Gastrocnemius medialis (tissue), 4 donors: ENCODE measurements around the gene C16orf96. TPM values are rescaled to one million over a fixed set of nuclear protein-coding genes. Genes with fewer than 3 reads are reported as not detected.

Experiments used
- ATAC-seq, 2 donors: fragments of 150-250 bp; one replicate each; pipeline ENCODE4 v1.9.1; 2016
- DNase-seq, 2 donors: peaks; one replicate each; pipeline ENCODE4 v3.0.0-alpha.2; 2019
- H3K27ac ChIP-seq, 4 donors: fragments of 200-600 bp; sonication (generic); 1 replicate in 1 of 4; 2 replicates in 3 of 4; pipeline ENCODE4 v1.5.1; 2016 to 2018; ENCODE audit warnings: mild to moderate bottlenecking in 2 of 4, moderate library complexity in 1 of 4
- H3K27me3 ChIP-seq, 3 donors: fragments of 200-600 bp; sonication (generic) in 2 of 3; 1 replicate in 1 of 3; 2 replicates in 2 of 3; pipeline versions ENCODE4 v1.5.1 to v1.6.0; 2016 to 2019; ENCODE audit warnings: mild to moderate bottlenecking in 1 of 3, moderate library complexity in 1 of 3
- H3K36me3 ChIP-seq, 2 donors: fragments of 200-600 bp; sonication (generic) in 1 of 2; one replicate each; pipeline ENCODE4 v1.5.1; 2017 to 2018
- H3K4me1 ChIP-seq, 2 donors: fragments of 200-600 bp; sonication (generic) in 1 of 2; one replicate each; pipeline ENCODE4 v1.5.1; 2016 to 2017; ENCODE audit warnings: mild to moderate bottlenecking in 2 of 2
- H3K4me3 ChIP-seq, 4 donors: fragments of 200-600 bp; sonication (generic) in 3 of 4; 1 replicate in 1 of 4; 2 replicates in 3 of 4; pipeline ENCODE4 v1.5.1; 2016 to 2019; ENCODE audit warnings: mild to moderate bottlenecking in 2 of 4
- H3K9me3 ChIP-seq, 3 donors: fragments of 200-600 bp; sonication (generic) in 2 of 3; 1 replicate in 1 of 3; 2 replicates in 2 of 3; pipeline ENCODE4 v1.5.1; 2016 to 2019
- CTCF ChIP-seq, 5 experiments: fragments of 450-650 bp in 3 of 5; fragments of 200-600 bp in 2 of 5; sonication (generic) in 2 of 5; IDR thresholded peaks in 4 of 5; conservative IDR thresholded peaks in 1 of 5; 1 replicate in 4 of 5; 2 replicates in 1 of 5; pipeline ENCODE4 v1.5.1; 2016 to 2019; ENCODE audit warnings: antibody characterized with exemption in 5 of 5, mild to moderate bottlenecking in 3 of 5, moderate library complexity in 3 of 5
- POLR2A ChIP-seq, 2 donors: fragments of 450-650 bp; IDR thresholded peaks; one replicate each; pipeline ENCODE4 v1.6.1; 2017; ENCODE audit warnings: antibody characterized with exemption in 2 of 2, mild to moderate bottlenecking in 2 of 2, moderate library complexity in 2 of 2
- in situ Hi-C, 4 donors: fragments of 200-750 bp; cut with MboI; loops; one replicate each; pipeline versions ENCODE4 v1.15.0 to v1.8.0; 2017; ENCODE audit warnings: low sequenced_read_pairs in 4 of 4
- intact Hi-C: fragments of 100-400 bp; cut with DNase I; formaldehyde crosslinking; loops from one replicate; pipeline ENCODE4 v1.15.1; 2023; ENCODE audit warnings: low total_unique reads
- total RNA-seq, 4 donors: library from RNA; depleted of rRNA; stranded (reverse); fragments of >200 nt; gene quantifications; one replicate each; pipeline versions ENCODE4 v1.1.0 to v1.2.3, GENCODE V29; 2016

C16orf96 gene
- total RNA-seq, 4 donors from 2014 or later: 0.15 to 0.59 TPM; not detected in 2

GRCh38 chr16:4515611-4516233 lies 40.4 kb upstream of the C16orf96 start:
- no peak for TF ChIP-seq POLR2A (IDR thresholded peaks at IDR 0.05)
- TF ChIP-seq CTCF (IDR thresholded peaks at IDR 0.05 in 4 of 5, conservative IDR thresholded peaks at IDR 0.05 in 1 of 5): no peak
- H3K27me3 ChIP-seq: no peaks in the 10 kb centered on the region
- no peaks in the 10 kb centered on the region for H3K9me3 ChIP-seq
- no peak overlapping the region for H3K4me3 ChIP-seq
- in situ Hi-C loops (loop anchor here in 1 of 4 donors (25.0 kb wide), 1 partner anchor 97 kb away; the partner anchor contains the start of genes MGRN1 and UBALD1), intact Hi-C loops (no loop called here)
- ATAC-seq: no peak
- H3K27ac ChIP-seq: peak overlapping the region in 3 of 4 donors; percentile 38 to 69 (median 46)
- DNase-seq: no peak
- peaks cover 0 to 27% of the 10 kb centered on the region in 2 donors for H3K36me3 ChIP-seq
- H3K4me1 ChIP-seq: peaks cover 11 to 48% of the 10 kb centered on the region in 2 donors

- in situ Hi-C loops: loop anchor here in 1 of 4 donors (25.0 kb wide), 1 partner anchor 94 kb away; the partner anchor contains the start of genes MGRN1 and UBALD1
- Histone ChIP-seq H3K4me3 (no peak overlapping the region), H3K27me3 (no peaks in the 10 kb centered on the region), H3K36me3 (peaks cover 0 to 5% of the 10 kb centered on the region in 2 donors), H3K4me1 (peaks cover 29 to 69% of the 10 kb centered on the region in 2 donors), H3K9me3 (no peaks in the 10 kb centered on the region), H3K27ac (no peak overlapping the region)
- DNase-seq (no peak), ATAC-seq (no peak)
- TF ChIP-seq CTCF (IDR thresholded peaks at IDR 0.05 in 4 of 5, conservative IDR thresholded peaks at IDR 0.05 in 1 of 5) (peak; percentile 22 to 62 (median 52)), POLR2A (IDR thresholded peaks at IDR 0.05) (no peak)
- intact Hi-C loops: loop anchor here (1.0 kb wide), 2 partner anchors 29 to 31 kb away; no protein-coding TSS in a partner anchor
These were observed 38.1 kb upstream of the C16orf96 start for GRCh38 chr16:4517812-4518680.

- Histone ChIP-seq H3K36me3 (no peaks in the 10 kb centered on the region), H3K27ac (peak overlapping the region in 1 of 4 donors; percentile 6), H3K4me3 (no peak overlapping the region), H3K27me3 (no peaks in the 10 kb centered on the region), H3K4me1 (peaks cover 35 to 70% of the 10 kb centered on the region in 2 donors), H3K9me3 (no peaks in the 10 kb centered on the region)
- intact Hi-C loops: no loop called here
- ATAC-seq: no peak
- in situ Hi-C loops: loop anchor here in 1 of 4 donors (25.0 kb wide), 1 partner anchor 93 kb away; the partner anchor contains the start of genes MGRN1 and UBALD1
- no peak for DNase-seq
- TF ChIP-seq CTCF (IDR thresholded peaks at IDR 0.05 in 4 of 5, conservative IDR thresholded peaks at IDR 0.05 in 1 of 5): no peak
- TF ChIP-seq POLR2A (IDR thresholded peaks at IDR 0.05): no peak
These were observed 36.7 kb upstream of the C16orf96 start for GRCh38 chr16:4519274-4520058.

GRCh38 chr16:4520913-4521312 lies 35.2 kb upstream of the C16orf96 start:
- no peak for TF ChIP-seq POLR2A (IDR thresholded peaks at IDR 0.05)
- TF ChIP-seq CTCF (IDR thresholded peaks at IDR 0.05 in 4 of 5, conservative IDR thresholded peaks at IDR 0.05 in 1 of 5): no peak
- no peak for DNase-seq
- Histone ChIP-seq H3K36me3 (no peaks in the 10 kb centered on the region), H3K9me3 (no peaks in the 10 kb centered on the region), H3K4me1 (peaks cover 38 to 72% of the 10 kb centered on the region in 2 donors), H3K27me3 (no peaks in the 10 kb centered on the region), H3K27ac (peak overlapping the region in 1 of 4 donors; percentile 76), H3K4me3 (no peak overlapping the region)
- in situ Hi-C loops (loop anchor here in 1 of 4 donors (25.0 kb wide), 1 partner anchor 91 kb away; the partner anchor contains the start of genes MGRN1 and UBALD1), intact Hi-C loops (no loop called here)
- ATAC-seq: no peak
